ENCODE measurements around the gene RASGRP1.
A peak's percentile ranks its signal among the peaks of the same experiment; 100 is the strongest.
"Not testable (repeated sequence)": the region's sequence is repeated elsewhere in the genome, so short reads cannot be mapped to it uniquely, and the experiment has no call there.

RASGRP1 gene

GRCh38 chr15:38588672-38589071, 24.1 kb upstream of the RASGRP1 start:
- Mint-ChIP-seq H3K9me3 (no peaks in the 10 kb centered on the region), H3K27ac (no peak overlapping the region), H3K36me3 (no peaks in the 10 kb centered on the region), H3K27me3 (no peaks in the 10 kb centered on the region), H3K4me3 (no peak overlapping the region), H3K4me1 (no peaks in the 10 kb centered on the region)
- no peak for ATAC-seq

- H3K27ac Mint-ChIP-seq: no peak overlapping the region
- H3K4me1 Mint-ChIP-seq: no peaks in the 10 kb centered on the region
- no peak for ATAC-seq
- H3K36me3 Mint-ChIP-seq: no peaks in the 10 kb centered on the region
- H3K4me3 Mint-ChIP-seq: no peak overlapping the region
- H3K27me3 Mint-ChIP-seq: no peaks in the 10 kb centered on the region
- no peaks in the 10 kb centered on the region for H3K9me3 Mint-ChIP-seq
Measured at GRCh38 chr15:38587214-38587613, 22.6 kb upstream of the RASGRP1 start.

- H3K9me3 Mint-ChIP-seq, H3K36me3 Mint-ChIP-seq, ATAC-seq, H3K4me3 Mint-ChIP-seq, H3K27ac Mint-ChIP-seq, H3K27me3 Mint-ChIP-seq, H3K4me1 Mint-ChIP-seq: not testable (repeated sequence)
Measured at GRCh38 chr15:38586005-38586404, 21.4 kb upstream of the RASGRP1 start.

DNA sequence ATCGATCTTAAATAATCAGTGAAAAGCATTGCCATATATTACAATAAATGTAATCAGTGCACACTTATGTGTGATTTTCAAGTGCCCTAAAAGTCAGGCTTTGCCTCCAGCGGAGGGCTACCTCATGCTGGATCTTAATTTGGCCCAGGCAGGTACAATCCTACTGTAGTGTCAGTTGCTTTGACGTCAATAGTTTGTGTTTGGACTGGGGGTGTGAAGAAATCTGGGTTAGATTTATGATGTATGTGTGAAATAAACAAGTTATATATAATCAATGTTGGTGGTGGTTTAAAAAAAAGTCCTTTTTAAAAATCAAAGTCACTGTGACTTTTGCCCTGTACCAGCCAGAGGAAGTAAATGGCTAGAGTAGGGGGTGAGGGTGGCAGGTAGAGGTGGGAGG, 14.0 kb upstream of the RASGRP1 start:
- Mint-ChIP-seq H3K27me3 (no peaks in the 10 kb centered on the region), H3K27ac (no peak overlapping the region), H3K4me1 (no peaks in the 10 kb centered on the region), H3K4me3 (no peak overlapping the region), H3K9me3 (no peaks in the 10 kb centered on the region), H3K36me3 (no peaks in the 10 kb centered on the region)
- ATAC-seq: no peak

DNA sequence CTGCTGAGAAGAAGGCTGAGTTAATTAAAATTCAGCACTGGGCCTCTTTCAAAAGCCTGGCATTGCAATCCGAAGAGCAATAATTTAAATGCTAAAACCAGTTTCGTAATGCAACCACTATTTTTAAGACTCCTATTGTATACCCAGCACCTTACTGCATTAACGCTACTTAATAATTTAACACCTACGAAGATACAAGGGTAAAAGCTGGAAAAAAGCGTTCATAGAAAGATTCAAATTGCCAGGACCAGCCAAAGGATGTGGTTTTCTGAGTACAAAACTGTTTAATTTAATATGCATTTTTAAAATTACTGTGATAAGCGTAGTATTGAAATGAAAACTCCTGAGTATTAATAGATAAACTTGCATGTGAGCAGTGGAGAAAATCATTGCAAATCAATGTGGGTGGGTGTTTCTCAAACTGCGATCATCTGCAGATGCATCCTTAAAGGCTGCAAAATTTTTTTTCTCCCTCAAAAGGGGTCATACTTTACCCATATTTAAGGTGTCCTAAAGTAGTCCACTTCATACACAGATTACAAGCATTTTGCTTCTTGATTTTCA, 12.9 kb upstream of the RASGRP1 start:
- Mint-ChIP-seq H3K36me3 (no peaks in the 10 kb centered on the region), H3K9me3 (no peaks in the 10 kb centered on the region), H3K27me3 (no peaks in the 10 kb centered on the region), H3K4me1 (no peaks in the 10 kb centered on the region), H3K4me3 (no peak overlapping the region), H3K27ac (no peak overlapping the region)
- ATAC-seq: no peak

DNA sequence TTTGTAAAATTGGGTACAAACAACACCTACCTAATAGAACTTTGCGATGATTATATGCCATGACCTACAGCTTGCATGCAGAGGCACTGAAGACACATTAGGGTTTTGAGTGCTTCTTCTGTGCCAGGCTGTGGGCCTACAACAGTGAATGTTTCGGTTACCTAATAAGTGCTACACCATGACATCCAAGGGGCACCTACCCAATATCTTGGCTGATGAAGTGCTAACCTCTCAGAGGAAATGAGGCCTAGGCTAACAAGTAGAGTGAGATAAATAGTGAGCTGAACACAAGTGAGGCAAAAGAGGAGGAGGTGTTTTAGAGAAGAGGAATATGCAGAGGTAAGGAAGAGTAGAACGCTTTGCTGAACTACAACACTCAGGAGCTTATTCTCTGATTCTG, 12.2 kb upstream of the RASGRP1 start:
- no peak overlapping the region for H3K27ac Mint-ChIP-seq
- H3K36me3 Mint-ChIP-seq: no peaks in the 10 kb centered on the region
- no peak overlapping the region for H3K4me3 Mint-ChIP-seq
- H3K4me1 Mint-ChIP-seq: no peaks in the 10 kb centered on the region
- no peak for ATAC-seq
- no peaks in the 10 kb centered on the region for H3K9me3 Mint-ChIP-seq
- no peaks in the 10 kb centered on the region for H3K27me3 Mint-ChIP-seq

GRCh38 chr15:38576261-38576660, 11.6 kb upstream of the RASGRP1 start:
- Mint-ChIP-seq H3K9me3 (no peaks in the 10 kb centered on the region), H3K36me3 (no peaks in the 10 kb centered on the region), H3K4me3 (no peak overlapping the region), H3K27me3 (no peaks in the 10 kb centered on the region), H3K4me1 (no peaks in the 10 kb centered on the region), H3K27ac (no peak overlapping the region)
- no peak for ATAC-seq

DNA sequence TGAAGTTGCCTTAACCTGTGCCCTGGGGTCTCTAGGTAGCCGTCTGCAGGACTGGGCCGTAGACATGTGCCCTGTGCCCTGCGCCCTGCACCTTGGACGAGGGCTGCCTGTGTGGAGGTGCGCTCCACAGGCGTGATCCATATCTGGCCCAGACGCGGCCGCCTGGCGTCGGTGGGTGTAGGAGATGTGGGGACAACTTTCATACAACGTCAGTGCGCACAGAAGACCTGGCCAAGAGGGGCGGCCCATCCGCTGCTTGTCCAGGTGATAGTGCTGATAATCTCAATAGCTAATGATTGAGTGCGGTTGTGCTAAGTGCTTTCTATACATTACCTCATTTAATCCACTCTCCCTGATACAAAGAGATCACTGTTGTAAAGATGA, 665 bp upstream of the RASGRP1 start:
- Mint-ChIP-seq H3K4me1 (peaks cover 52% of the 10 kb centered on the region), H3K27ac (peak overlapping the region; percentile 88), H3K4me3 (peak overlapping the region; percentile 87), H3K9me3 (no peaks in the 10 kb centered on the region), H3K36me3 (no peaks in the 10 kb centered on the region), H3K27me3 (no peaks in the 10 kb centered on the region)
- no peak for ATAC-seq

DNA sequence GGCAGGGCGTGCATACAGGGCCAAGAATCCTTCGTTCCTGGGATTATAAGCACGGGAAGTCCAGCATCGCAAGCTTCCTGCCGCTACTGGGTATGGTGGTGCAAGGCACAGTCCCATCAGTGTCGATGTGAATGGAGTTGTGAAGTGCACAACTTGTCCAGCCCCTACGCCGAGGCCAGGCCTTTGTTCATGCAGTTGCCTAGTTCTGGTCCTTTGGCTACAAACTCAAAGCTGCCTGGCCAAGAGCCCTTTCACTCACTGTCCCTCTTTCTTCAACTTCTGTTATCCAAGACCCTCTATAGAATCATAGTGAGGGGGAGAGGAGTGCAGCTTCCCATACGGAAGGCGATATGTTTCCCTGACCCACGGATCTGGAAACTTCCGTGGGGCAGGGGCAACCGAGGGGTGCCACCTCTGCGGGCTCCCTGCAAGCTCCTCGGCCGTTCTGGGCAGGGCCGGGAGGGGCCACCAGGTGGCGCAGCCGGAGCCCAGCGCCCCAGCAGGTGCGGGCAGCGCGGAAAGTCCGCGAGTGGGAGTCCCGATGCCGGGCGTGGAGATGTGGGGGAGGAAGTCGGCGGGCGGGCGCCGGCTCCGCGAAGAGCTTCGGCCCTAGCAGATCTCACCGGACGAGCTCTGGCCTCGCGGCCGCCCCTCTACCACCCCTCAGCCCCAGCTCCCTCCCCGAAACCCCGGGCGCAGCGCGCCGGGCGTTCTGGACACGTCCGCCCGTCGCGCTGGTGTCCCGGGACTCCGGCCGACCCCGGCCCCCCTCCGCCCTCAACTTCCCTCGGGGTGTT, 693 bp downstream of the RASGRP1 start:
- Mint-ChIP-seq H3K4me3 (peak overlapping the region; percentile 87), H3K9me3 (no peaks in the 10 kb centered on the region), H3K4me1 (peaks cover 57% of the 10 kb centered on the region), H3K36me3 (peaks cover 7% of the 10 kb centered on the region), H3K27me3 (no peaks in the 10 kb centered on the region), H3K27ac (peak overlapping the region; percentile 88)
- peak; percentile 91 for ATAC-seq

DNA sequence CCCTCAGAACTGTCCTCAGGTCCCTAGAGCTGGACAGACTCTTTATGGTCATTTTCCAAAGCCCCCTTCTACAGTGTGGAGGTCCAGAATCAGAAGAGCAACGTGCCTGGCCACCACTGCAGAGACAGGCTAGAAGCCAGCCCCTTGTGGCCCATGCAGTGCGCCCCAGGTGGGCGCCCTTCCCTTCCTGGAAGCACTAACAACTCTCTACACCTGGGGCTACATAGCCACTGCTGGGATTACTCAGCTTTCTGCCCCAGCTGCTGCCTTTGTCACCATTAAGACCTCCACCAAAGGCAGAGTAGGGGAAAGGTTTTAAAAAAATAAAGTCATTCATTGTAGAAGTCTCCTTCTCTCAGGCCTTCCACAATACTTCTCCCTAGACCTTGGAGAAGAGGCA, 2.3 kb downstream of the RASGRP1 start:
- no peak for ATAC-seq
- Mint-ChIP-seq H3K27me3 (no peaks in the 10 kb centered on the region), H3K27ac (peak overlapping the region; percentile 88), H3K4me3 (peak overlapping the region; percentile 48), H3K36me3 (peaks cover 20% of the 10 kb centered on the region), H3K4me1 (peaks cover 74% of the 10 kb centered on the region), H3K9me3 (no peaks in the 10 kb centered on the region)

GRCh38 chr15:38560456-38560926, 4.1 kb downstream of the RASGRP1 start:
- H3K4me3 Mint-ChIP-seq: peak overlapping the region; percentile 54
- peaks cover 30% of the 10 kb centered on the region for H3K36me3 Mint-ChIP-seq
- H3K9me3 Mint-ChIP-seq: no peaks in the 10 kb centered on the region
- no peak for ATAC-seq
- no peaks in the 10 kb centered on the region for H3K27me3 Mint-ChIP-seq
- peak overlapping the region; percentile 75 for H3K27ac Mint-ChIP-seq
- peaks cover 79% of the 10 kb centered on the region for H3K4me1 Mint-ChIP-seq

DNA sequence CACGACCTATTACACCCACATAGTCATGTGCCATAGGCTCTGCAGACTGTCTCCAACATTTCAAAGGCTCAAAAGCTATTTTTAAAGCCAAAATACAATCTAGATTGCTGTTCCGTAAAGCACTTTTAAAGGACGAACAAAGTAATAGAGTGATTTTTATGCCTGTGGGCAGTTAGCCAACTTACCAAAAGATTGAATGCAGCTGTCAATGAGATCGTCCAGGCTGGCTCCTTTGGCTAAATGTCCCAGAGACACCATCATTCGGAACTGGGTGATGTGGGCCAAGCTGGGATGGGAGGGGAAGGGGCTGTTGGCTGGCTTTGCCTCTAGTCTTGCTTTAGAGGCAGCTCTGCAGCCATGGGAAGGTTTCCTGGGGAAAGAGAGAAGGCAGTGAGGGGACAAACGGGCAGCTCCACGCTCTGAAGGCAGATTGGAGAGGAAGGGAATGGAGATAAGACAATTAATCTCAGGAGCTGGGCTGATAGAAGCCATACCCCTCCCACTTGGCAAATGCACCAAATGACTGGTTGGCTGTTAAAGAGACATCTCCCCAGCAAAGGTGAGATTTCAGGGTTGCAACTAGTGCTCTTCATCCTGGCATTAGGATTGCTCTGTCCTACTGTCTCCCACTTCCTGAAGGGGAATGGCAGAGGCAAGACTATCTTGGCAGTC, 4.8 kb downstream of the RASGRP1 start:
- ATAC-seq: no peak
- Mint-ChIP-seq H3K4me1 (peaks cover 81% of the 10 kb centered on the region), H3K27me3 (no peaks in the 10 kb centered on the region), H3K36me3 (peaks cover 31% of the 10 kb centered on the region), H3K9me3 (no peaks in the 10 kb centered on the region), H3K4me3 (peak overlapping the region; percentile 54), H3K27ac (peak overlapping the region; percentile 75)

DNA sequence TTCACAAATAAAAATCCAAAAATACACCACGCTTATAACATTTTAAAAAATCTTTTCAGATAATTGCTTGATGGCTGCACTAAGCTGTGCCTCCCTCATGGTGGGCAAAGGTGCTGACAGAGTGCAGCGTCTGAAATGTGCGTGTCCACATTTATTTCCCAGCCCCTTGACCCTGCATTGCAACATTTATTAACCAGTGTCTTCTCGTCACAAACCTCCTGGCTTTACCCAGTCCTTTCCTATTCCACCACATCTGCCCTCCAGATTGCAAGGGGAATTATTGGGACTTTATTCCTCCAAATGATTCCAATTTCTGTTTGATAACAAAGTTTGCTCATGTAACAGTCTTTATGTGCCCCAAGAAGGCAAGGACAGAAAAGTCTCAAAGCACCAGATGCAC, 5.5 kb downstream of the RASGRP1 start:
- no peak overlapping the region for H3K4me3 Mint-ChIP-seq
- no peaks in the 10 kb centered on the region for H3K27me3 Mint-ChIP-seq
- no peaks in the 10 kb centered on the region for H3K9me3 Mint-ChIP-seq
- H3K36me3 Mint-ChIP-seq: peaks cover 31% of the 10 kb centered on the region
- ATAC-seq: no peak
- peak overlapping the region; percentile 42 for H3K27ac Mint-ChIP-seq
- H3K4me1 Mint-ChIP-seq: peaks cover 84% of the 10 kb centered on the region

DNA sequence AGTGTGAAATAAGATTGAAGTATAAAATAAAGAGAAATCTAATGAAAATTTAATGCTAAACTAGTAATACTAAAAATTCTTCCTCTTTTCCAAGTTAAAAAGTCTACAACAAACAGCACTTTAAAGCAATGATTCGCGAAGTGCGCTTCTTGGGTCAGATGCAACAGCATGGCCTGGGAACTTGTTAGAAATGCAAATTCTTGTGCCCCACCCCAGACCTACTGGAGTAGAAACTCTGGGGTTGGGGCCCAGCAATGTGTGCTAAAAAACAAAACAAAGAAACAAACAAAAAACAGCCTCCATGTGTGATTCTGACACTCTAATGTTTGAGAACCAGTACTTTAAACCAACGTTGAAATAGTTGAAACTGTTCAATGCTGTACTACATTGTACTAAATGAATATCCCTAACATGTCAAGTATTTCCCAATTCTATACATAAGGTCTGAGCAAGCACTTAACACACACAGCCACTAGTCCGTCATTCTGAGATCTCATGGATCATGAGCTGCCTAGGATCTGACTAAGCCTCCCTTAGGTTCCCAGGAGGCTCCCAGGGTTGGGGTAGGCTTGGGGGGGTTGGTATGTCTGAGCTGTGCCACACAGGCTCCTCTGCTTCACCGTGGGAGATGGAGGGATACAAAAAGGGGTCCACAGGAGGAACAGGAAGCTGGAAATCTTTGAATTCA, 6.1 kb downstream of the RASGRP1 start:
- no peaks in the 10 kb centered on the region for H3K27me3 Mint-ChIP-seq
- no peak overlapping the region for H3K4me3 Mint-ChIP-seq
- no peak for ATAC-seq
- H3K27ac Mint-ChIP-seq: peak overlapping the region; percentile 42
- H3K9me3 Mint-ChIP-seq: no peaks in the 10 kb centered on the region
- peaks cover 77% of the 10 kb centered on the region for H3K4me1 Mint-ChIP-seq
- H3K36me3 Mint-ChIP-seq: peaks cover 31% of the 10 kb centered on the region

DNA sequence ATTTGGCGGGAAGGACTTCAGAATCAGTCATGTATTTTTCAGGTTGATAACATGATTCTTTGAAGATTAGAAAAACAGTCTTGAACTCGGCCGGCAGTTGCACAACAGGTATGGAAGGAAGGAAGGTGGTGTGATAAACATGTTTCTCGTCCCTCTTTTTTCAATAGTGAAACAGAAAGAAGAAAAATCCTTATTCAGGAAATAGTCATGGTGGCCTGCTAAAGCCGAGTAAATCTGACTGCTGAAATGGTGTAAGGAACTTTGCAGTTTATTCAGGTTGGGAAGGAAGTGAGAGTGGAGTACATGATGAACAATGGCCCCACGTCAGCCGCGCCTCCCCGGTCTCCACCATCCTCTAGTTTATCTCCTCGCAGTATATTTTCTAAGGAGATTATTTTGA, 6.7 kb downstream of the RASGRP1 start:
- Mint-ChIP-seq H3K4me3 (peak overlapping the region; percentile 23), H3K9me3 (no peaks in the 10 kb centered on the region), H3K36me3 (peaks cover 35% of the 10 kb centered on the region), H3K27me3 (no peaks in the 10 kb centered on the region), H3K4me1 (peaks cover 77% of the 10 kb centered on the region), H3K27ac (peak overlapping the region; percentile 42)
- ATAC-seq: no peak
